Right atrium auricular region (tissue), 2 donors: ENCODE results near the gene VAX1. TPM values are rescaled to one million over a fixed set of nuclear protein-coding genes. Genes with fewer than 3 reads are reported as not detected.
"Not testable (repeated sequence)": the region's sequence is repeated elsewhere in the genome, so short reads cannot be mapped to it uniquely, and the experiment has no call there.

Experiments used
- DNase-seq: peaks from one replicate; pipeline ENCODE4 v3.0.0-alpha.2; 2019; ENCODE audit warnings: low spot score
- H3K27ac ChIP-seq, 2 donors: fragments of 200-600 bp; sonication (generic); 1 replicate in 1 of 2; 2 replicates in 1 of 2; pipeline ENCODE4 v1.5.1; 2016 to 2019
- H3K27me3 ChIP-seq, 2 donors: fragments of 200-600 bp; sonication (generic); one replicate each; pipeline versions ENCODE4 v1.5.1 to v1.6.0; 2017 to 2019
- H3K36me3 ChIP-seq: fragments of 200-600 bp; sonication (generic); one replicate; pipeline ENCODE4 v1.5.1; 2016
- H3K4me1 ChIP-seq, 2 donors: fragments of 200-600 bp; sonication (generic); one replicate each; pipeline versions ENCODE4 v1.5.1 to v1.6.0; 2017 to 2019
- H3K4me3 ChIP-seq, 2 donors: fragments of 200-600 bp; sonication (generic); 1 replicate in 1 of 2; 2 replicates in 1 of 2; pipeline ENCODE4 v1.5.1; 2017 to 2019; ENCODE audit warnings: mild to moderate bottlenecking in 1 of 2, moderate library complexity in 1 of 2
- H3K9me3 ChIP-seq, 2 donors: fragments of 200-600 bp; sonication (generic); one replicate each; pipeline ENCODE4 v1.5.1; 2019
- total RNA-seq, 2 donors: library from RNA; depleted of rRNA; stranded (reverse); fragments of >200 nt; gene quantifications; one replicate each; pipeline ENCODE4 v1.1.0, GENCODE V29; 2016
- TF ChIP-seq, protein P1 (sequence below), 2 donors: fragments of 200-600 bp; sonication (generic); IDR thresholded peaks; one replicate each; pipeline ENCODE4 v1.5.1; 2019; ENCODE audit warnings: antibody characterized with exemption in 2 of 2

Gene VAX1
- total RNA-seq, 2 donors from 2014 or later = not detected

GRCh38 chr10:117130346-117130745 lies 7.7 kb downstream of the VAX1 start:
- no peak overlapping the region for H3K27ac ChIP-seq
- no peaks in the 10 kb centered on the region for H3K9me3 ChIP-seq
- TF ChIP-seq, protein P1, sequence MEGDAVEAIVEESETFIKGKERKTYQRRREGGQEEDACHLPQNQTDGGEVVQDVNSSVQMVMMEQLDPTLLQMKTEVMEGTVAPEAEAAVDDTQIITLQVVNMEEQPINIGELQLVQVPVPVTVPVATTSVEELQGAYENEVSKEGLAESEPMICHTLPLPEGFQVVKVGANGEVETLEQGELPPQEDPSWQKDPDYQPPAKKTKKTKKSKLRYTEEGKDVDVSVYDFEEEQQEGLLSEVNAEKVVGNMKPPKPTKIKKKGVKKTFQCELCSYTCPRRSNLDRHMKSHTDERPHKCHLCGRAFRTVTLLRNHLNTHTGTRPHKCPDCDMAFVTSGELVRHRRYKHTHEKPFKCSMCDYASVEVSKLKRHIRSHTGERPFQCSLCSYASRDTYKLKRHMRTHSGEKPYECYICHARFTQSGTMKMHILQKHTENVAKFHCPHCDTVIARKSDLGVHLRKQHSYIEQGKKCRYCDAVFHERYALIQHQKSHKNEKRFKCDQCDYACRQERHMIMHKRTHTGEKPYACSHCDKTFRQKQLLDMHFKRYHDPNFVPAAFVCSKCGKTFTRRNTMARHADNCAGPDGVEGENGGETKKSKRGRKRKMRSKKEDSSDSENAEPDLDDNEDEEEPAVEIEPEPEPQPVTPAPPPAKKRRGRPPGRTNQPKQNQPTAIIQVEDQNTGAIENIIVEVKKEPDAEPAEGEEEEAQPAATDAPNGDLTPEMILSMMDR (IDR thresholded peaks at IDR 0.05) = no peak
- peaks cover 29 to 42% of the 10 kb centered on the region in 2 donors for H3K27me3 ChIP-seq
- H3K4me1 ChIP-seq = peaks cover 0 to 30% of the 10 kb centered on the region in 2 donors
- no peak for DNase-seq
- H3K4me3 ChIP-seq = no peak overlapping the region
- no peaks in the 10 kb centered on the region for H3K36me3 ChIP-seq

- H3K27me3 ChIP-seq = peaks cover 8 to 12% of the 10 kb centered on the region in 2 donors
Measured at GRCh38 chr10:117126645-117127044, 11.4 kb downstream of the VAX1 start.

DNA sequence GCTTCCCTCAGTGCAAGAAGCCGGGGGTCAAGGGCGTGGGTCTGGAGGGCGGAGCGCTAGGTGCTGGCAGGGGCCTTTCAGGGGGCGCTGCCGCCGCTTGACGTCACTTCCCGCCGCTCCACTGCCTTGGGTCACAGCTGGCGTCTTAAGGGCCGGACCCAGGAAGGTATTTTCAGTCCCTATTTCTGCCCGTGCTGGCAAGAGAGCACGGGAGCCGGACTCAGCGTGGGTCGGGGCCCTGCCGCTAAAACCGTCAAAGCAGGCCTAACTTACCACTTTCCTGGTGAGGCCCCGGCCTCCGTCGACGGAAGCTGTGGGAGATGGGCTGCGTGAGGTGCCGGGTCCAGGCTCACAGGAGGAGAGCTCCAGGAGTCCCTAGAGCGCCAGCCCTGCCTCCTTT lies 12.0 kb downstream of the VAX1 start:
- Histone ChIP-seq H3K4me3 (no peak overlapping the region), H3K4me1 (no peaks in the 10 kb centered on the region), H3K36me3 (no peaks in the 10 kb centered on the region), H3K9me3 (no peaks in the 10 kb centered on the region), H3K27ac (no peak overlapping the region), H3K27me3 (peaks cover 5 to 6% of the 10 kb centered on the region in 2 donors)
- TF ChIP-seq, protein P1 (IDR thresholded peaks at IDR 0.05) = no peak
- DNase-seq = no peak

More at GRCh38 chr10:117126645-117127044, 11.4 kb downstream of the VAX1 start:
- not testable (repeated sequence) for H3K36me3 ChIP-seq, H3K27ac ChIP-seq, H3K4me3 ChIP-seq, DNase-seq, H3K4me1 ChIP-seq, H3K9me3 ChIP-seq

- no peak overlapping the region for H3K4me3 ChIP-seq
- H3K27ac ChIP-seq = no peak overlapping the region
- H3K36me3 ChIP-seq = no peaks in the 10 kb centered on the region
- TF ChIP-seq, protein P1 (IDR thresholded peaks at IDR 0.05) = no peak
- no peaks in the 10 kb centered on the region for H3K9me3 ChIP-seq
- no peaks in the 10 kb centered on the region for H3K4me1 ChIP-seq
- no peaks in the 10 kb centered on the region for H3K27me3 ChIP-seq
- DNase-seq = no peak
Measured at GRCh38 chr10:117112220-117112619, 25.9 kb downstream of the VAX1 start.

- Histone ChIP-seq H3K27ac (no peak overlapping the region), H3K4me1 (no peaks in the 10 kb centered on the region), H3K27me3 (no peaks in the 10 kb centered on the region), H3K9me3 (no peaks in the 10 kb centered on the region), H3K4me3 (no peak overlapping the region), H3K36me3 (no peaks in the 10 kb centered on the region)
- DNase-seq = no peak
- TF ChIP-seq, protein P1 (IDR thresholded peaks at IDR 0.05) = no peak
Measured at GRCh38 chr10:117107238-117107637, 30.8 kb downstream of the VAX1 start.

- H3K4me3 ChIP-seq = no peak overlapping the region
- H3K9me3 ChIP-seq = no peaks in the 10 kb centered on the region
- no peak for DNase-seq
Measured at GRCh38 chr10:117096599-117097201, 41.4 kb downstream of the VAX1 start.

More at GRCh38 chr10:117096599-117097201, 41.4 kb downstream of the VAX1 start:
- no peaks in the 10 kb centered on the region for H3K4me1 ChIP-seq
- TF ChIP-seq, protein P1 (IDR thresholded peaks at IDR 0.05) = no peak
- no peak overlapping the region for H3K27ac ChIP-seq
- H3K27me3 ChIP-seq = no peaks in the 10 kb centered on the region
- H3K36me3 ChIP-seq = no peaks in the 10 kb centered on the region
